ENCODE data around the gene RNF128. TPM values are rescaled to one million over a fixed set of nuclear protein-coding genes. Genes with fewer than 3 reads are reported as not detected.
A peak's percentile ranks its signal among the peaks of the same experiment; 100 is the strongest.
"Not testable (repeated sequence)": the region's sequence is repeated elsewhere in the genome, so short reads cannot be mapped to it uniquely, and the experiment has no call there.

Gene RNF128
- total RNA-seq, 1 donor from 2014 or later = 5.2 TPM

GRCh38 chrX:106748377-106748776 is 21.9 kb downstream of the RNF128 start:
- ATAC-seq = no peak

GRCh38 chrX:106751407-106751806 is 24.9 kb downstream of the RNF128 start:
- ATAC-seq = no peak

DNA sequence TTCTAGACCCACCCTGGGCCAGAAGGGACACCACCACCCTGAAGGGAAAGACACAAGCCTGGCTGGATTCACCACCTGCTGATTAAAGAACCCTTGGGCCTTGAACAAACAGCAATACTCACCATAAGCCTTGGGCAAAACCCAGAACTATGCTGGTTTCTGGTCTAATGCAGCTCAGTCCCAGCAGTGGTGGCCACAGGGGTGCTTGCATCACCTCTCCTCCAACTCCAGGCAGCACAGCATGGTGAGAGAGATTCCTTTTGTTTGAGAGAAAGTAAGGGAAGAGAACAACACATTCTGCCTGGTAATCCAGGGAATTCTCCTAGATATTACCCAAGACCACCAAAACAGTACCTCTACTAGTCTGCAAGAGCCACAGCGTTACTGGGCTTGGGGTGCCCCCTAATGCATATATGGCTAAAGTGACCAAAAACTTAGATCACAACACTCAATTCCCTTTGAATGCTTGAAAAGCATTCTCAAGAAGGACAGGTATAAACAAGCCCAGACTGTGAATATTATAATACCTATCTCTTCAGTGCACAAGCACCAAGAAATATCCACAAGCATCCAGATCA is 25.7 kb downstream of the RNF128 start:
- ATAC-seq = no peak

DNA sequence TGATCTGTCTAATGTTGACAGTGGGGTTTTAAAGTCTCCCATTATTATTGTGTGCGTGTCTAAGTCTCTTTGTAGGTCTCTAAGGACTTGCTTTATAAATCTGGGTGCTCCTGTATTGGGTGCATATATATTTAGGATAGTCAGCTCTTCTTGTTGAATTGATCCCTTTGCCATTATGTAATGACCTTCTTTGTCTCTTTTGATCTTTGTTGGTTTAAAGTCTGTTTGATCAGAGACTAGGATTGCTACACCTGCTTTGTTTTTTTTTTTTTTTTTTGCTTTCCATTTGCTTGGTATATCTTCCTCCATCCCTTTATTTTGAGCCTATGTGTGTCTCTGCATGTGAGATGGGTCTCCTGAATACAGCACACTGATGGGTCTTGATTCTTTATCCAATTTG is 42.8 kb downstream of the RNF128 start:
- not testable (repeated sequence) for ATAC-seq

GRCh38 chrX:106774981-106775380 is 48.5 kb downstream of the RNF128 start:
- ATAC-seq = no peak

DNA sequence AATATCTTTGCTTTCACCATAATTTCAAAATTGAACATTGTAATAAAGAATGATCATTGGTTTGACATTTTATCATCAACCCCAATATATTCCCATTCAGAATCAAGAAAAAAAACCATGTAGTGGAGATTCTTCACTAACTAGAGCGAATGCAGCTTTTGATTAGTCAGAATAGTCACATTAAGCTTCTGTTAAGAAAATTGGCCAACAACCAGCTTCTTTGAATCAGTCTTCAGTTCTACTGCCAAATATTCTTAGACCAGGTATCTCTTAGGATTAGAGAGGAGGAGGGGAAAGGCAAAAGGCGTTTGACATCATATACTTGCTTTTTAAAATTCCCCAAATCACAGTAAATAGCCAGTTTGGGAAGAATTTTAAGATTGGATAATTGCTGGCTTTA is 53.8 kb downstream of the RNF128 start:
- peak; percentile 45 for ATAC-seq

DNA sequence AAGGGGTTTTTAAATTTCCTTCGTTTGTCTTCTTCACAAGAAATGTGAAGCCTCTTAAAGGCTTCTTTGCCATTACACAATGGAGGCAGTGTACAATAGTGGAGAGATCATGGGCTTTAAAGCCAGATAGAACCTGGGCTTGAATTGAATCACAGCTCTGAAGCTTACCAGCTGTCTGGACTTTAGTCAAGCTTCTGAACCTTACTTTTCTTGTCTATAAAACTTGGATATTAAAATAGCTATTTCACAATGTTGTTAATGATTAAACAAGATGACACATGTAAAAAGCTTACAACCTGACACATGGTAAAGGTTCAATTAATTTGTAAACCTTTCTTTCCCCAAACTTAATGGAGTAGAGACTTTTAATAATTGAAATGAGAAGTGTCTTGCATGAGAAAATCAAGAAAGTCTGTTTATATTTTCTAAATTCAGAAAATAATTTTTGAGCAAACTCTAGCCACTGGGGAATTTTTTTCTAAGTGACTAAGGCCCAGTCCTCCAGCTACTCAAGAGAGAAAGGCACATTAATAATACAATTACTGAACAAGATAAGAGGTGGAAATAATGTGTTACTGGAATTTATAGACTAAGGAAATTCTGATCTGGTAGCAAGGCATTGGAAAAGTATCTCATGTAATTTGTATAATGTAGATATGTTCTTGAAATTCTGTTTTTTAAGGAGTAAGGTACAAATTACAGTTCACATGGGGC is 54.3 kb downstream of the RNF128 start:
- peak; percentile 92 for ATAC-seq

- no peak for ATAC-seq
Observed at GRCh38 chrX:106783716-106784115, 57.2 kb downstream of the RNF128 start.

DNA sequence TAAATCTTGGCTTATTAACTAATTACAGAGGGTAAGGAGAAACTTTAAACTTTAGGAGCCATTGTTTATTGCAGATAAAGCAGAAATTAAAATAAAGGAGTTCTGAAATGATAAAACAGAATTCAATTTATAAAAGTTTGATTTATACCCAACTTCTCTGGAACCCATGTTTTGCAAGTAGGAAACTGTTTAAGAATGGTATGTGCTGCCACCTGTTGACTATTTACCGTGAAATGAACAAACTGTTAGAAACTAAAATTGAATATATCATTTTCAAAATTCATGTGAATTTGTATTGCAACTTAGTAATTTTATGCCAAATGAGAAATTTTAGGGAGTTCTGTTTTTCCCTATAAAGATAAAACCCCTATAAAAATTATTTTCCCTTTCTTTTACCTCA is 65.0 kb downstream of the RNF128 start:
- no peak for ATAC-seq

GRCh38 chrX:106802063-106802387 is 75.5 kb downstream of the RNF128 start:
- ATAC-seq = no peak

GRCh38 chrX:106802388-106803275 is 76.1 kb downstream of the RNF128 start, which contains the start of gene TBC1D8B:
Gene TBC1D8B (plus strand): TSS chrX:106802673. CDS start chrX:106802854, 181 bp downstream.
- peak; percentile 97 for ATAC-seq

- no peak for ATAC-seq
Observed at GRCh38 chrX:106811131-106811910, 84.8 kb downstream of the RNF128 start.

DNA sequence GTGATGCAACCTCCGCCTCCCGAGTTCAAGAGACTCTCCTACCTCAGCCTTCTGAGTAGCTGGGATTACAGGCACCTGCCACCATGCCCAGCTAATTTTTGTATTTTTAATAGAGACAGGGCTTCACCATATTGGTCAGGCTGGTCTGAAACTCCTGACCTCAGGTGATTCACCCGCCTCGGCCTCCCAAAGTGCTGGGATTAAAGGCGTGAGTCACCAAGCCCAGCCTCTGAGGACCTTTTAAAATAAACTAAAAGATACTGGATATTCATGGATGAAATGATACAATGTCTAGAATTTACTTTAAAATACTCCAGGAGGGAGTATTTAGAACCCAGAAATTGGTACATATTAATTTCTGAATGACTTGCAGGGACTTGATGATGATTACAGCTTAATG is 86.4 kb downstream of the RNF128 start:
- not testable (repeated sequence) for ATAC-seq

DNA sequence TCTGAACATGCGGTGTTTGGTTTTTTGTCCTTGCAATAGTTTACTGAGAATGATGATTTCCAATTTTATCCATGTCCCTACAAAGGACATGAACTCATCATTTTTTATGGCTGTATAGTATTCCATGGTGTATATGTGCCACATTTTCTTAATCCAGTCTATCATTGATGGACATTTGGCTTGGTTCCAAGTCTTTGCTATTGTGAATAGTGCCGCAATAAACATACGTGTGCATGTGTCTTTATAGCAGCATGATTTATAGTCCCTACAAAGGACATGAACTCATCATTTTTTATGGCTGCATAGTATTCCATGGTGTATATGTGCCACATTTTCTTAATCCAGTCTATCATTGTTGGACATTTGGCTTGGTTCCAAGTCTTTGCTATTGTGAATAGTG is 87.6 kb downstream of the RNF128 start:
- ATAC-seq = not testable (repeated sequence)

Other genes with a start within 250 kb of the RNF128 start
- gene RADX, start 114.7 kb upstream of the RNF128 start, total RNA-seq = 0.76 TPM
- gene TBC1D8B, start 76.0 kb downstream of the RNF128 start, total RNA-seq = 2.9 TPM
- gene RIPPLY1, start 176.6 kb downstream of the RNF128 start, total RNA-seq = not detected
- not detected for gene CLDN2, start 193.7 kb downstream of the RNF128 start, total RNA-seq